B cell (primary cell): ENCODE measurements around the gene EFHD2. TPM values are rescaled to one million over a fixed set of nuclear protein-coding genes. Genes with fewer than 3 reads are reported as not detected.

Experiments
- ATAC-seq: fragments of 200-7000 bp; cut with Tn5 transposase; one replicate; pipeline ENCODE4 v1.10.0; 2021; ENCODE audit warnings: low read depth, mild to moderate bottlenecking, moderate number of reproducible peaks, moderate library complexity
- CTCF ChIA-PET: fragments of 350-600 bp; sonication (Branson Sonifier 250); formaldehyde crosslinking; loops from one replicate; lab custom pipeline; 2021; ENCODE audit warnings: antibody characterized with exemption, inconsistent platforms; lab: Charles Lee
- POLR2A ChIA-PET: fragments of 350-600 bp; sonication (Branson Sonifier 250); formaldehyde crosslinking; loops from one replicate; lab custom pipeline; 2021; ENCODE audit warnings: antibody characterized with exemption; lab: Charles Lee
- DNase-seq: peaks from one replicate; pipeline ENCODE4 v3.0.0; 2013
- H2AFZ ChIP-seq: 2 replicates; pipeline ENCODE4 v1.6.1; 2012; ENCODE audit warnings: mild to moderate bottlenecking, low read depth, low read length; ENCODE audit not compliant: insufficient read depth, poor library complexity, severe bottlenecking
- H3K27ac ChIP-seq, 2 donors: 1 replicate in 1 of 2; 2 replicates in 1 of 2; pipeline ENCODE4 v1.5.1; 2012 to 2013; ENCODE audit warnings: low read length in 2 of 2, mild to moderate bottlenecking in 2 of 2, moderate library complexity in 1 of 2
- H3K27me3 ChIP-seq, 4 experiments: fragments of 200-600 bp in 1 of 4; sonication (generic) in 1 of 4; replicated peaks in 1 of 4; 1 replicate in 2 of 4; 2 replicates in 2 of 4; pipeline versions ENCODE4 v1.6.1 to v1.7.0; 2013 to 2016; ENCODE audit warnings: low read length in 3 of 4, mild to moderate bottlenecking in 2 of 4, mixed read lengths in 1 of 4, moderate library complexity in 1 of 4; ENCODE audit not compliant: insufficient read depth in 4 of 4, control insufficient read depth in 3 of 4; ENCODE audit errors: control extremely low read depth in 1 of 4
- H3K36me3 ChIP-seq, 2 experiments: replicated peaks in 1 of 2; 1 replicate in 1 of 2; 2 replicates in 1 of 2; pipeline versions ENCODE4 v1.6.1 to v1.7.1; 2013; ENCODE audit warnings: low read length in 1 of 2; ENCODE audit not compliant: insufficient read depth in 2 of 2, control insufficient read depth in 1 of 2; ENCODE audit errors: control extremely low read depth in 1 of 2, extremely low read depth in 1 of 2
- H3K4me1 ChIP-seq, 2 donors: fragments of 200-600 bp in 1 of 2; sonication (generic) in 1 of 2; 1 replicate in 1 of 2; 2 replicates in 1 of 2; pipeline versions ENCODE4 v1.5.1 to v1.6.1; 2013 to 2017; ENCODE audit warnings: low read length in 2 of 2; ENCODE audit not compliant: control insufficient read depth in 2 of 2, insufficient read depth in 2 of 2
- H3K4me2 ChIP-seq: replicated peaks from 2 replicates; pipeline ENCODE3; 2012; ENCODE audit warnings: mild to moderate bottlenecking, low read depth, low read length; ENCODE audit not compliant: poor library complexity, severe bottlenecking
- H3K4me3 ChIP-seq, 5 experiments: fragments of 200-600 bp in 1 of 5; sonication (generic) in 1 of 5; 1 replicate in 3 of 5; 2 replicates in 2 of 5; pipeline versions ENCODE4 v1.5.1 to v1.7.0; 2011 to 2016; ENCODE audit warnings: low read length in 4 of 5, mild to moderate bottlenecking in 4 of 5, low read depth in 2 of 5, control low read depth in 1 of 5, moderate library complexity in 1 of 5; ENCODE audit not compliant: insufficient read depth in 1 of 5; ENCODE audit errors: control extremely low read depth in 1 of 5, extremely low read depth in 1 of 5
- H3K79me2 ChIP-seq: fragments of 200-600 bp; sonication (generic); one replicate; pipeline ENCODE4 v1.6.0; 2016; ENCODE audit warnings: low read length; ENCODE audit not compliant: control insufficient read depth, insufficient read depth
- H3K9ac ChIP-seq: fragments of 200-600 bp; sonication (generic); 2 replicates; pipeline ENCODE4 v1.6.1; 2017; ENCODE audit warnings: mild to moderate bottlenecking, low read length, moderate library complexity
- H3K9me3 ChIP-seq, 3 donors: one replicate each; pipeline versions ENCODE4 v1.6.1 to v1.7.1; 2013; ENCODE audit warnings: low read length in 2 of 3; ENCODE audit not compliant: control insufficient read depth in 2 of 3, insufficient read depth in 1 of 3; ENCODE audit errors: control extremely low read depth in 1 of 3
- H4K20me1 ChIP-seq: 2 replicates; pipeline ENCODE4 v1.6.0; 2012; ENCODE audit warnings: mild to moderate bottlenecking, low read length; ENCODE audit not compliant: insufficient read depth, control insufficient read depth, poor library complexity, severe bottlenecking
- H3K27ac Mint-ChIP-seq: one replicate; pipeline ENCODE4 v1.8.0; 2021; ENCODE audit warnings: mixed read lengths
- H3K27me3 Mint-ChIP-seq: one replicate; pipeline ENCODE4 v1.8.0; 2021; ENCODE audit warnings: mixed read lengths
- H3K4me1 Mint-ChIP-seq: one replicate; pipeline ENCODE4 v1.8.0; 2021; ENCODE audit warnings: mixed read lengths
- H3K4me3 Mint-ChIP-seq: one replicate; pipeline ENCODE4 v1.8.0; 2021; ENCODE audit warnings: mixed read lengths
- H3K9me3 Mint-ChIP-seq: one replicate; pipeline ENCODE4 v1.8.0; 2022; ENCODE audit warnings: mixed read lengths; ENCODE audit not compliant: insufficient read depth
- EZH2 ChIP-seq: IDR thresholded peaks from 2 replicates; pipeline ENCODE4 v1.6.1; 2012; ENCODE audit warnings: borderline replicate concordance, low read depth, mild to moderate bottlenecking, moderate library complexity, low read length; ENCODE audit not compliant: insufficient read depth, poor library complexity, severe bottlenecking
- WGBS: methylation state at CpG from one replicate; pipeline ENCODE4 v1.1.5; 2013; ENCODE audit warnings: missing lambda C conversion rate; ENCODE audit not compliant: insufficient coverage; 5-methylcytosine and 5-hydroxymethylcytosine counted together
- intact Hi-C: fragments of 100-400 bp; cut with micrococcal nuclease; formaldehyde crosslinking; loops from one replicate; pipeline ENCODE4 v1.10.0; 2022
- polyA plus RNA-seq: library from polyadenylated mRNA; depleted of rRNA; stranded (reverse); fragments of >200 nt; gene quantifications from 2 replicates; pipeline ENCODE4 v1.2.3, GENCODE V29; 2012
- total RNA-seq, 2 donors: library from RNA; stranded (reverse); fragments of 120-200 nt in 1 of 2; gene quantifications; 1 replicate in 1 of 2; 2 replicates in 1 of 2; pipeline versions ENCODE4 v1.2.3 to v1.2.4, GENCODE V29; 2013 to 2022
- TF ChIP-seq, protein P1 (sequence below): fragments of 200-600 bp; IDR thresholded peaks from one replicate; pipeline ENCODE4 v1.8.0; 2022; ENCODE audit warnings: antibody characterized with exemption, mild to moderate bottlenecking

The EFHD2 gene
- total and polyA plus RNA-seq, 2 donors (not counting 1 experiment from before 2014, with no cell fraction given): 39.3 to 67.2 TPM

DNA sequence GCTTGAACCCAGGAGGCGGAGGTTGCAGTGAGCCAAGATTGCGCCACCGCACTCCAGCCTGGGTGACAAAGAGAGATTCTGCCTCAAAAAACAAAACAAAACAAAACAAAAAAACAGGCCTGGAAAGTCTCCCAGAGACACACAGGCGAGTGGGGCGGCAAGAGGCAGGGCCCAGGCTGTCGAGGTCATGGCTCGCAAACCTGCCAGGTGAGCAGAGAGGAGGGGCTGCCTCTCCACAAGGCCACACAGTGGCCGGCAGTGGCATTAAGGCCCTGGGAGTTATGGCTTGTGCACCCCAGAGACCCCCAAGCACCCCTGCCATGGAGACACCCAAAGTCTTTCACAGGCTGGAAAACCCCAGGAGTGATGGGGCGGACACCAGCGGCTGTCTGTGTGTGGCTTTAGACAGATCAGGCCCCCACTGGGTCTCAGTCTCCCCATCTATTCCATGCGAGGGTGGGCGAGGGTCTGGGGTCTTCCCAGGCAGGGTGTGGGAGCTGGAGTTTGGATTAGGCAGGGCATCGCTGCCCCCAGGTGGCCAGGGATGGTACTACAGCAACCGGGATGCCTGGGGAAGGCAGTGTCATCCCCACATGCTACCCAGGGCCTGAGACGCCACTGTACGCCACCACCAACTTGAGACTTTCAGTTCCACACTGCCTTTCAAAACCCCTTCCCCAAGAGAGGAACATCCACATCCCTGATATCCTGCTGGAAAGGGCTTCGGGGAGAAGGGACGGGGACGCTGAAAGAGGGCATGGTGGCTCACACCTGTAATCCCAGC lies 21.3 kb downstream of the EFHD2 start:
- peak; percentile 86 for ATAC-seq
- Histone ChIP-seq H3K9ac (no peak overlapping the region), H3K4me3 (no peak overlapping the region), H3K4me2 (no peak overlapping the region), H3K9me3 (no peaks in the 10 kb centered on the region), H3K36me3 (peaks cover 0 to 14% of the 10 kb centered on the region in 2 experiments), H2AFZ (no peak overlapping the region), H3K4me1 (no peaks in the 10 kb centered on the region), H4K20me1 (peaks cover 18% of the 10 kb centered on the region), H3K79me2 (no peaks in the 10 kb centered on the region), H3K27ac (peak overlapping the region in 1 of 2 donors; percentile 28), H3K27me3 (no peaks in the 10 kb centered on the region)
- no peaks in the 10 kb centered on the region for H3K4me1 Mint-ChIP-seq
- no peaks in the 10 kb centered on the region for H3K27me3 Mint-ChIP-seq
- TF ChIP-seq, protein P1, sequence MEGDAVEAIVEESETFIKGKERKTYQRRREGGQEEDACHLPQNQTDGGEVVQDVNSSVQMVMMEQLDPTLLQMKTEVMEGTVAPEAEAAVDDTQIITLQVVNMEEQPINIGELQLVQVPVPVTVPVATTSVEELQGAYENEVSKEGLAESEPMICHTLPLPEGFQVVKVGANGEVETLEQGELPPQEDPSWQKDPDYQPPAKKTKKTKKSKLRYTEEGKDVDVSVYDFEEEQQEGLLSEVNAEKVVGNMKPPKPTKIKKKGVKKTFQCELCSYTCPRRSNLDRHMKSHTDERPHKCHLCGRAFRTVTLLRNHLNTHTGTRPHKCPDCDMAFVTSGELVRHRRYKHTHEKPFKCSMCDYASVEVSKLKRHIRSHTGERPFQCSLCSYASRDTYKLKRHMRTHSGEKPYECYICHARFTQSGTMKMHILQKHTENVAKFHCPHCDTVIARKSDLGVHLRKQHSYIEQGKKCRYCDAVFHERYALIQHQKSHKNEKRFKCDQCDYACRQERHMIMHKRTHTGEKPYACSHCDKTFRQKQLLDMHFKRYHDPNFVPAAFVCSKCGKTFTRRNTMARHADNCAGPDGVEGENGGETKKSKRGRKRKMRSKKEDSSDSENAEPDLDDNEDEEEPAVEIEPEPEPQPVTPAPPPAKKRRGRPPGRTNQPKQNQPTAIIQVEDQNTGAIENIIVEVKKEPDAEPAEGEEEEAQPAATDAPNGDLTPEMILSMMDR: peak; percentile 98
- no peak for TF ChIP-seq EZH2
- no peak overlapping the region for H3K4me3 Mint-ChIP-seq
- intact Hi-C loops: loop anchor here (5.0 kb wide), 1 partner anchor 49 kb away; no protein-coding TSS in a partner anchor
- ChIA-PET POLR2A (no interaction called here), CTCF (interaction anchor here (0.6 to 9.6 kb wide), 21 partner anchors 9 to 302 kb away, joined by 3 to 292 read pairs (median 3); no protein-coding TSS in a partner anchor)
- H3K9me3 Mint-ChIP-seq: no peaks in the 10 kb centered on the region
- H3K27ac Mint-ChIP-seq: no peak overlapping the region
- DNase-seq: peak; percentile 83
- 60% methylated on average over 11 of the region's 19 CpGs for WGBS

DNA sequence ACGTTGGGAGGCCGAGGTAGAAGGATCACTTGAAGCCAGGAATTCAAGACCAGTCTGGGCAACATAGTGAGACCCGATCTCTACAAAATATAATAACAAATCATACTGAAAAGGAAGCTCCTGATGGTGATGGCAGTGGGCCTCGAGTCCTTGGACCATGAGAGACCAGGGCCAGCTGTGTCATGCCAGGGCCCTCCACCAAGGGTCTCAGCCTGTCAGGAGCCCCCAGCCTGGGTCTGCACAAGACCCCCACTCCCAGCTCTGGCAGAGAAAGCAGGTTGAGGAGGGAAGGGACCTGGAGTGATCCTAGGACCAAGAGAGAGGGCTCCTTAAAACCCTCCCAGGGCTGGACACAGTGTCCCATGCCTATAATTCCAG lies 21.9 kb downstream of the EFHD2 start:
- no peaks in the 10 kb centered on the region for H3K4me1 ChIP-seq
- ATAC-seq (no peak), DNase-seq (no peak)
- intact Hi-C loops: loop anchor here (5.0 kb wide), 1 partner anchor 49 kb away; no protein-coding TSS in a partner anchor
- no peaks in the 10 kb centered on the region for H3K79me2 ChIP-seq
- H3K36me3 ChIP-seq: peaks cover 0 to 8% of the 10 kb centered on the region in 2 experiments
- no peak overlapping the region for H3K27ac ChIP-seq
- POLR2A ChIA-PET: no interaction called here
- Mint-ChIP-seq H3K27me3 (no peaks in the 10 kb centered on the region), H3K9me3 (no peaks in the 10 kb centered on the region), H3K4me3 (no peak overlapping the region), H3K4me1 (no peaks in the 10 kb centered on the region), H3K27ac (no peak overlapping the region)
- no peaks in the 10 kb centered on the region for H3K27me3 ChIP-seq
- 92% methylated on average over 2 of the region's 4 CpGs for WGBS
- H3K9me3 ChIP-seq: no peaks in the 10 kb centered on the region
- H2AFZ ChIP-seq: no peak overlapping the region
- H3K4me3 ChIP-seq: no peak overlapping the region
- H3K9ac ChIP-seq: no peak overlapping the region
- CTCF ChIA-PET: interaction anchor here (0.9 to 9.6 kb wide), 19 partner anchors 9 to 303 kb away, joined by 3 to 292 read pairs (median 4); no protein-coding TSS in a partner anchor
- TF ChIP-seq, protein P1: no peak
- TF ChIP-seq EZH2: no peak
- no peak overlapping the region for H3K4me2 ChIP-seq
- peaks cover 12% of the 10 kb centered on the region for H4K20me1 ChIP-seq
